Measurements from ENCODE around the gene TSPAN2. TPM values are rescaled to one million over a fixed set of nuclear protein-coding genes. Genes with fewer than 3 reads are reported as not detected.

TSPAN2 gene
- polyA plus RNA-seq, 2 of the 4 experiments (the other 2 are of a cell fraction) = 1.7 to 2.7 TPM

GRCh38 chr1:115120296-115120695 is 31.0 kb upstream of the TSPAN2 start:
- no peak for ATAC-seq

More at GRCh38 chr1:115120296-115120695, 31.0 kb upstream of the TSPAN2 start:
- Histone ChIP-seq H3K9me3 (peaks cover 11% of the 10 kb centered on the region), H3K4me3 (no peak overlapping the region), H3K27ac (no peak overlapping the region), H3K4me1 (no peaks in the 10 kb centered on the region), H3K4me2 (no peak overlapping the region)
- FAIRE-seq (no peak), DNase-seq (ENCODE audit: low read depth in 1 of 2, low spot score in 1 of 2) (no peak)
- ChIA-PET POLR2A (no interaction called here), CTCF (no interaction called here)
- TF ChIP-seq USF2 (IDR thresholded peaks at IDR 0.05) (no peak), PHF8 (IDR thresholded peaks at IDR 0.05; ENCODE audit: borderline replicate concordance, low read depth) (no peak), RAD21 (conservative IDR thresholded peaks at IDR 0.05 in 1 of 2, IDR thresholded peaks at IDR 0.05 in 1 of 2) (no peak), REST (IDR thresholded peaks at IDR 0.05) (no peak), TP53 (CRISPR knock-in tag; IDR thresholded peaks at IDR 0.05) (no peak), JUNB (IDR thresholded peaks at IDR 0.05) (no peak), CTCF (IDR thresholded peaks at IDR 0.05) (no peak), POLR2A (IDR thresholded peaks at IDR 0.05; ENCODE audit: low read length) (no peak), HOXA7 (CRISPR knock-in tag; IDR thresholded peaks at IDR 0.05) (no peak), RFX5 (IDR thresholded peaks at IDR 0.05) (no peak), EHF (CRISPR knock-in tag; IDR thresholded peaks at IDR 0.05) (no peak), ZFP36 (IDR thresholded peaks at IDR 0.05; ENCODE audit: borderline replicate concordance, partially characterized antibody) (no peak), ATOH8 (CRISPR knock-in tag; IDR thresholded peaks at IDR 0.05; ENCODE audit: low read depth) (no peak), MAX (IDR thresholded peaks at IDR 0.05) (no peak)
- WGBS (ENCODE audit: missing lambda C conversion rate) = 2% methylated on average over 2 of the region's 2 CpGs
